T1000 (cell line): ENCODE data around the gene MAGI2.
"Not testable (repeated sequence)": the region's sequence is repeated elsewhere in the genome, so short reads cannot be mapped to it uniquely, and the experiment has no call there.

Experiments
- DNase-seq: peaks from one replicate; lab custom pipeline; 2025; ENCODE audit warnings: mixed read lengths; lab: John Stamatoyannopoulos, UW

Gene MAGI2

GRCh38 chr7:78355834-78356233 lies 1097.6 kb downstream of the MAGI2 start:
- DNase-seq = no peak

- no peak for DNase-seq
These were observed 1102.5 kb downstream of the MAGI2 start for GRCh38 chr7:78350926-78351325.

GRCh38 chr7:78350391-78350790 lies 1103.1 kb downstream of the MAGI2 start:
- no peak for DNase-seq

GRCh38 chr7:78346827-78347226 lies 1106.6 kb downstream of the MAGI2 start:
- no peak for DNase-seq

- DNase-seq = no peak
These were observed 1107.5 kb downstream of the MAGI2 start for GRCh38 chr7:78345979-78346378.

- no peak for DNase-seq
These were observed 1108.1 kb downstream of the MAGI2 start for GRCh38 chr7:78345293-78345911.

- no peak for DNase-seq
These were observed 1119.0 kb downstream of the MAGI2 start for GRCh38 chr7:78334426-78334825.

- no peak for DNase-seq
These were observed 1119.7 kb downstream of the MAGI2 start for GRCh38 chr7:78333530-78334425.

- no peak for DNase-seq
These were observed 1124.3 kb downstream of the MAGI2 start for GRCh38 chr7:78329001-78329655.

- DNase-seq = no peak
These were observed 1125.7 kb downstream of the MAGI2 start for GRCh38 chr7:78327718-78328117.

- DNase-seq = no peak
These were observed 1126.6 kb downstream of the MAGI2 start for GRCh38 chr7:78326876-78327275.

- DNase-seq = peak; percentile 19
These were observed 1127.3 kb downstream of the MAGI2 start for GRCh38 chr7:78326189-78326588.

- DNase-seq = no peak
These were observed 1130.3 kb downstream of the MAGI2 start for GRCh38 chr7:78323118-78323517.

- not testable (repeated sequence) for DNase-seq
These were observed 1131.2 kb downstream of the MAGI2 start for GRCh38 chr7:78322231-78322630.

GRCh38 chr7:78317371-78317770 lies 1136.1 kb downstream of the MAGI2 start:
- no peak for DNase-seq

- no peak for DNase-seq
These were observed 1137.4 kb downstream of the MAGI2 start for GRCh38 chr7:78316110-78316509.

- no peak for DNase-seq
These were observed 1138.3 kb downstream of the MAGI2 start for GRCh38 chr7:78315119-78315518.

GRCh38 chr7:78311181-78311580 lies 1142.3 kb downstream of the MAGI2 start:
- DNase-seq = no peak

GRCh38 chr7:78307892-78308291 lies 1145.6 kb downstream of the MAGI2 start:
- DNase-seq = no peak

- DNase-seq = no peak
These were observed 1146.8 kb downstream of the MAGI2 start for GRCh38 chr7:78306634-78307033.

- DNase-seq = no peak
These were observed 1152.1 kb downstream of the MAGI2 start for GRCh38 chr7:78301407-78301806.

- DNase-seq = no peak
These were observed 1154.4 kb downstream of the MAGI2 start for GRCh38 chr7:78299088-78299487.
